AG09309 (cell line): ENCODE data around the gene SNN.

ENCODE experiments used
- DNase-seq: peaks from one replicate; pipeline ENCODE4 v3.0.0-alpha.2; 2010; ENCODE audit warnings: low read depth
- H3K4me3 ChIP-seq: 2 replicates; pipeline ENCODE4 v1.5.1; 2011; ENCODE audit warnings: mild to moderate bottlenecking, low read depth, low read length, moderate library complexity; ENCODE audit not compliant: control insufficient read depth
- CTCF ChIP-seq: IDR thresholded peaks from 2 replicates; pipeline ENCODE4 v1.5.1; 2011; ENCODE audit warnings: mild to moderate bottlenecking, low read depth, low read length, inconsistent platforms; ENCODE audit not compliant: insufficient read depth, control insufficient read depth; ENCODE audit errors: missing control alignments

The SNN gene

DNA sequence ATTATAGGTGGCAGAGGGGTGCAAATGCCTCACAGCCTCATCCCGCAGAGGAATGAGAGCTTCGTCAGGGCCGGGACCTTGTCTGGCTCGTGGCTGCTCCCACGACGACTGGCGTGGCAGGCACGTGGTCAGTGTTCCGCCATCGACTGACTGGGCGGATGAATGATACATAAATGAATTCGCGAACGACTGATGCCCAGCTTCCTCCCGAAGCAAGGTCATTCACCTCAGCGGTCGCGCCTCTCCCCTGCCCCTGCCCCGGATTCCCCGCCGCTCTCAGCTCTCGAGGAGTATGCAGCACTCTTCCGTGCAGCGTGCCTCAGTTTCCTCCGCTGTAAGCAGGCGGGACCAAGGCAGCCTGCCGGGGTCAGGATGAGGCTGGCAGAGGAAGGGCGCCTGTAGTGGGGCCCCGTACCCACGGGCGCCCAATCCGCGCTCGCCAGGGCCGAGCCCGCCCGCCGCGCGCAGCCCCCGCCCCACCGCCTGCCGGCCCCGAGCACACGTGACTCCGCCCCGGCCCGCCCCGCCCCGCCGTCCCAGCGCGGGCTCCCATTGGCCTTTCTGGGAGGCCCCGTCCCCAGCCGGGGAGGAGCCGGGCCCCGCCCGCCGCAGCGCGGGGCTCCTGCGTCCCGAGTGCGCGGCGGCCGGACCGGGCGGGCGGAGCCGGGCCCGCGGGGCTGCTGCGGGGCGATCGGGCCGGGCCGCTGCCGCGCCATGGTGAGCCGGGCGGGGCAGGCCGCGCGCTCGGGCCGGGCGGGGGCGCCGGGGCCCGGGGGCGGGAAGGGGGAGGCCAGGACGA lies at the start of gene SNN:
SNN (plus strand) TSS at position 632 of the 799 bp plus-strand sequence. CDS start 7,605 bp downstream, outside the sequence.
- peak; percentile 7 for DNase-seq
- no peak for TF ChIP-seq CTCF
- H3K4me3 ChIP-seq: peak within 1 kb of the TSS; percentile 57

GRCh38 chr16:11619327-11619851 lies 48.9 kb upstream of the SNN start:
- H3K4me3 ChIP-seq: no peak overlapping the region
- no peak for DNase-seq
- no peak for TF ChIP-seq CTCF

GRCh38 chr16:11620243-11621003 lies 47.8 kb upstream of the SNN start:
- DNase-seq: no peak
- no peak overlapping the region for H3K4me3 ChIP-seq
- no peak for TF ChIP-seq CTCF

- H3K4me3 ChIP-seq: no peak overlapping the region; the same call in none of the 2 replicates
- TF ChIP-seq CTCF: no peak
- no peak for DNase-seq
Measured at GRCh38 chr16:11621539-11621919, 46.7 kb upstream of the SNN start.

- no peak for DNase-seq
- peak overlapping the region; percentile 5 for H3K4me3 ChIP-seq
- TF ChIP-seq CTCF: no peak
Measured at GRCh38 chr16:11621920-11622651, 46.2 kb upstream of the SNN start.

DNA sequence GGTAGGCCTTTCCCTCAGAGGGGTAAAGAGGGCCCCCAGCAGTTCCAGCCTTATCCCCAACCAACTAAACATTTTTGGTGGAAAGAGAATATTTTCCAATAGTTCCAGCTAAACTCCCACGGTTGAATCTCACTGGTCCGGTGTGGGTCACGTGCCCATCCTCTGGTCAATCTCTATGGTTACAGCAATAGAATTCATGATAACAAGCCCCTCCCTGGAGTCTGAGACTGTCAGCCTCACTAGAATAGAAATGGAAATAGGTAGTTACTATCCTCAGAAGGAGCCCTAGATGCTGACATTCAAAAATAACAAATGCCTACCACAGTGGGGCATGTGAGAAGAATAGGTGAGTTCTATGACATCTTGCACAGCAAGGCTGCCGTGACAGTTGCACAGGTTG lies 44.0 kb upstream of the SNN start:
- no peak overlapping the region for H3K4me3 ChIP-seq
- DNase-seq: no peak
- TF ChIP-seq CTCF: no peak
